ENCODE results near the gene ZMYM2. TPM values are rescaled to one million over a fixed set of nuclear protein-coding genes. Genes with fewer than 3 reads are reported as not detected.

Gene ZMYM2
- total and polyA plus RNA-seq, 8 donors = 10.1 to 42.6 (median 26.5) TPM

DNA sequence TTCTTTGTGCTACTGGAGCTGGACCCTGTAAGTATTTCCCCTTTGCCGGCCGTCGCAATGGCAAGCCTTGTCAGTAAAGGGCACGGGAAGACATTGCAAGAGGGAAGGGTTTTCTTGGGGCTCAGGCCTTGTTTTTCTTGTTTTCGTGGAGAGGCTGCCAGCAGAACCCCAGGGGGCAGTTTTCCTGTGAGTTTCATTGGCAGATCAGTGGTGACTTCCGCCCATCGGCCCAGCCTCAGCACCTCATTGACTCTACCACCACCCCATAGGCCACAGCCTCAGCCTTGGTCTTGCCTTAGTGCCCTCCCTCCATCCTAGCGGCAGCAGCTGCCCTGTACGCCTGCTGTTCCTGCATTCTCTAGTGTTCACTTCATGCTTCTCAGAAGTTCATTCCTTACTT is 140.8 kb downstream of the ZMYM2 start:
- intact Hi-C loops (cut with DNase I) = no loop called here
- no peaks in the 10 kb centered on the region for H3K36me3 ChIP-seq
- H3K4me1 ChIP-seq = no peaks in the 10 kb centered on the region
- no peak for TF ChIP-seq CTCF (IDR thresholded peaks at IDR 0.05)
- 63 to 66% methylated on average over 9 of the region's 9 CpGs for WGBS, 2 donors
- no peak overlapping the region for H3K27ac ChIP-seq
- no peaks in the 10 kb centered on the region for H3K27me3 ChIP-seq
- no peak for ATAC-seq
- DNase-seq = no peak
- H3K9me3 ChIP-seq = no peaks in the 10 kb centered on the region
- H3K4me3 ChIP-seq = no peak overlapping the region
- no peak for FAIRE-seq

GRCh38 chr13:20101467-20102316 is 143.2 kb downstream of the ZMYM2 start:
- FAIRE-seq = no peak

GRCh38 chr13:20102525-20103180 is 144.1 kb downstream of the ZMYM2 start:
- ATAC-seq (no peak), FAIRE-seq (no peak), DNase-seq (no peak)
- no peaks in the 10 kb centered on the region for H3K27me3 ChIP-seq
- peaks cover 0 to 4% (median 0%) of the 10 kb centered on the region in 3 donors for H3K4me1 ChIP-seq
- H3K36me3 ChIP-seq = no peaks in the 10 kb centered on the region
- WGBS, 2 donors = 37 to 44% methylated on average over 9 of the region's 9 CpGs
- intact Hi-C loops (cut with DNase I) = no loop called here
- TF ChIP-seq CTCF (IDR thresholded peaks at IDR 0.05) = no peak
- no peak overlapping the region for H3K27ac ChIP-seq
- no peak overlapping the region for H3K4me3 ChIP-seq
- H3K9me3 ChIP-seq = no peaks in the 10 kb centered on the region

More at GRCh38 chr13:20101467-20102316, 143.2 kb downstream of the ZMYM2 start:
- Histone ChIP-seq H3K4me3 (no peak overlapping the region), H3K36me3 (no peaks in the 10 kb centered on the region), H3K27ac (no peak overlapping the region), H3K9me3 (no peaks in the 10 kb centered on the region), H3K27me3 (no peaks in the 10 kb centered on the region), H3K4me1 (peaks cover 0 to under 1% (median 0%) of the 10 kb centered on the region in 3 donors)
- ATAC-seq (no peak), DNase-seq (no peak)
- WGBS, 2 donors = 45 to 46% methylated on average over 8 of the region's 8 CpGs
- TF ChIP-seq CTCF (IDR thresholded peaks at IDR 0.05) = no peak
- intact Hi-C loops (cut with DNase I) = no loop called here

DNA sequence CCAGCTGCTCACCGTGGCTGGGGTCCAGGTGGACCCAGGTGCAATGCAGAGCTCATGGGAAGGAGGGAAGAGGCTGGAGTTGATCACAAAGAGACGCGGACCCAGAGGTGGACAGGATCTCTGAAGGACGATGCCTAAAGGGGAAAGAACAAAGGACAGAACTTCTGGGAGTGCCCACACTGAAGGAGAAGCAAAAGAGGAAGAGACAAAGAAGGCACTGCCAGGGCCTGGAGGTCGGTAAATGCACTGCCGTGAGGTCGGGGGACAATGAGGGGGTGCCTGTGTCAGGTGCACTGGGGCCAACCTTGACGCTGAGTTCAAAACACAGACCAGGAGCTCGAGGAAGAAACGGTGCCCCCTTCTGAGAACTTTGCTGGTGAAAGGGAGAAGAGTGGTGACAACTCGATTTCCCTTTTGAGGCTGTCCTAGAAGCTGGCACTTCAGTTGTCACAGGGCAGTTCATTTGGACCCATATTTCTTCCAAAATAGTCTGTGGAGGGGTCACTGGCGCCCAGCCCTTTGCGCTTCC is 146.7 kb downstream of the ZMYM2 start:
- 77 to 80% methylated on average over 13 of the region's 13 CpGs for WGBS, 2 donors
- Histone ChIP-seq H3K36me3 (no peaks in the 10 kb centered on the region), H3K4me1 (peaks cover 0 to 4% (median 0%) of the 10 kb centered on the region in 3 donors), H3K27ac (no peak overlapping the region), H3K27me3 (no peaks in the 10 kb centered on the region), H3K4me3 (no peak overlapping the region), H3K9me3 (no peaks in the 10 kb centered on the region)
- intact Hi-C loops (cut with DNase I) = no loop called here
- no peak for TF ChIP-seq CTCF (IDR thresholded peaks at IDR 0.05)
- ATAC-seq (no peak), DNase-seq (no peak), FAIRE-seq (no peak)
